K562 (cell line): ENCODE measurements around the gene ADK. TPM values are rescaled to one million over a fixed set of nuclear protein-coding genes. Genes with fewer than 3 reads are reported as not detected.

ENCODE experiments used
- ATAC-seq: fragments of 200-7000 bp; cut with Tn5 transposase; 3 replicates; pipeline ENCODE4 v1.9.1; 2020; ENCODE audit warnings: moderate library complexity
- BruUV-seq: library from RNA; stranded (reverse); fragments of 400-500 nt; replicated peaks from 2 replicates; lab custom pipeline; 2021; lab: Mats Ljungman, UMichigan
- CTCF ChIA-PET: fragments of 300-600 bp; formaldehyde crosslinking; extraction: SDS; loops from one replicate; lab custom pipeline; 2021; ENCODE audit warnings: low intra/inter-chr PET ratio; lab: Yijun Ruan, JAX
- POLR2A ChIA-PET: fragments of 300-600, 350-650 bp; sonication (Branson Sonifier 250); formaldehyde crosslinking; extraction: SDS; loops from one replicate; lab custom pipeline; 2021; ENCODE audit warnings: antibody characterized with exemption, inconsistent platforms; lab: Yijun Ruan, JAX
- DNase-seq, 4 experiments: peaks; one replicate each; pipeline versions ENCODE4 v3.0.0 to v3.0.0-alpha.2; 2011 to 2018; ENCODE audit warnings: low spot score in 3 of 4, mixed read lengths in 3 of 4; ENCODE audit errors: extremely low read depth in 1 of 4
- FAIRE-seq: peaks from 2 replicates; lab custom pipeline; 2011; peaks lifted over from hg19 to GRCh38; lab: Jason Lieb, UNC
- H2AFZ ChIP-seq: 2 replicates; pipeline ENCODE4 v1.6.0; 2011; ENCODE audit warnings: low read depth, low read length, control low read depth, inconsistent platforms
- H3K27ac ChIP-seq: fragments of 200-600 bp; 3 replicates; pipeline ENCODE4 v1.8.0; 2011; ENCODE audit warnings: low read depth, mild to moderate bottlenecking, control low read depth, inconsistent platforms, low read length, moderate library complexity, mixed read lengths; ENCODE audit errors: extremely low read depth
- H3K27me3 ChIP-seq, 2 experiments: fragments of 300-600 bp in 1 of 2; 2 replicates in 1 of 2; 3 replicates in 1 of 2; pipeline versions ENCODE4 v1.6.0 to v1.8.0; 2011; ENCODE audit warnings: inconsistent platforms in 2 of 2, low read length in 2 of 2, mild to moderate bottlenecking in 1 of 2, mixed read lengths in 1 of 2, moderate library complexity in 1 of 2; ENCODE audit not compliant: control insufficient read depth in 2 of 2, insufficient read depth in 2 of 2
- H3K36me3 ChIP-seq: fragments of 300-600 bp; 3 replicates; pipeline ENCODE4 v1.8.0; 2011; ENCODE audit warnings: mild to moderate bottlenecking, low read length, inconsistent platforms; ENCODE audit not compliant: control insufficient read depth, insufficient read depth
- H3K4me1 ChIP-seq, 2 experiments: fragments of 200-600 bp in 1 of 2; replicated peaks in 1 of 2; 2 replicates in 1 of 2; 3 replicates in 1 of 2; pipeline versions ENCODE4 v1.5.1 to v1.8.0; 2011; ENCODE audit warnings: inconsistent platforms in 2 of 2, low read length in 2 of 2, mild to moderate bottlenecking in 1 of 2, mixed read lengths in 1 of 2, moderate library complexity in 1 of 2; ENCODE audit not compliant: control insufficient read depth in 2 of 2, insufficient read depth in 2 of 2
- H3K4me2 ChIP-seq: 2 replicates; pipeline ENCODE4 v1.6.1; 2011; ENCODE audit warnings: low read length, control low read depth, inconsistent platforms, mixed read lengths; ENCODE audit not compliant: insufficient read depth
- H3K4me3 ChIP-seq: fragments of 200-600 bp; sonication (generic), shearing (Covaris generic); 2 replicates; pipeline ENCODE4 v1.5.1; 2016; ENCODE audit warnings: control low read depth, inconsistent platforms
- H3K79me2 ChIP-seq: fragments of 200-600 bp; 3 replicates; pipeline ENCODE4 v1.8.0; 2011; ENCODE audit warnings: low read length, inconsistent platforms; ENCODE audit not compliant: control insufficient read depth, insufficient read depth
- H3K9ac ChIP-seq, 2 experiments: 2 replicates each; pipeline versions ENCODE4 v1.6.0 to v1.6.1; 2011; ENCODE audit warnings: low read depth in 2 of 2, low read length in 2 of 2, control low read depth in 1 of 2, inconsistent platforms in 1 of 2, mild to moderate bottlenecking in 1 of 2, mixed read lengths in 1 of 2; ENCODE audit not compliant: insufficient read depth in 1 of 2
- H3K9me1 ChIP-seq: one replicate; pipeline ENCODE4 v1.6.0; 2011; ENCODE audit warnings: inconsistent platforms, mild to moderate bottlenecking, low read length, moderate library complexity; ENCODE audit not compliant: control insufficient read depth, insufficient read depth
- H3K9me3 ChIP-seq: replicated peaks from 2 replicates; pipeline ENCODE4 v1.5.1; 2011; ENCODE audit warnings: low read depth, low read length, inconsistent platforms; ENCODE audit not compliant: control insufficient read depth, insufficient read depth
- H4K20me1 ChIP-seq: replicated peaks from 2 replicates; pipeline ENCODE4 v1.6.1; 2011; ENCODE audit warnings: low read length, inconsistent platforms, mixed read lengths; ENCODE audit not compliant: control insufficient read depth, insufficient read depth
- ELF1 ChIP-seq: fragments of 200-800 bp; sonication (Bioruptor generic); IDR thresholded peaks from 2 replicates; pipeline ENCODE4 v1.6.1; 2016; ENCODE audit warnings: missing genetic modification characterization, missing compliant biosample characterization
- HSF4 ChIP-seq: fragments of 250-450 bp; sonication (Bioruptor Pico); IDR thresholded peaks from 2 replicates; pipeline ENCODE4 v2.1.2; 2022; ENCODE audit warnings: mild to moderate bottlenecking, moderate library complexity, borderline replicate concordance
- MXD1 ChIP-seq: fragments of 250-450 bp; sonication (Bioruptor Pico); IDR thresholded peaks from 2 replicates; pipeline ENCODE4 v1.8.0; 2021; ENCODE audit warnings: borderline replicate concordance, mild to moderate bottlenecking, moderate library complexity; ENCODE audit not compliant: poor library complexity, severe bottlenecking
- NBN ChIP-seq: fragments of 450-650 bp; IDR thresholded peaks from 2 replicates; pipeline ENCODE4 v1.6.1; 2016; ENCODE audit warnings: low read depth, mild to moderate bottlenecking
- NFXL1 ChIP-seq: fragments of 450-650 bp; formaldehyde crosslinking; IDR thresholded peaks from 2 replicates; pipeline ENCODE4 v1.4.0; 2021; ENCODE audit warnings: mild to moderate bottlenecking
- PHB ChIP-seq: fragments of 250-450 bp; sonication (Bioruptor Pico); IDR thresholded peaks from 2 replicates; pipeline ENCODE4 v1.5.0; 2021
- RCOR1 ChIP-seq, 2 experiments: IDR thresholded peaks; 2 replicates each; pipeline ENCODE4 v1.6.1; 2012; ENCODE audit warnings: low read depth in 2 of 2, low read length in 2 of 2, borderline replicate concordance in 1 of 2, improper control_type of control experiment in 1 of 2
- RERE ChIP-seq: sonication (generic); formaldehyde crosslinking; IDR thresholded peaks from 2 replicates; pipeline ENCODE4 v1.8.0; 2023; ENCODE audit warnings: missing genetic modification reagents, mild to moderate bottlenecking, borderline replicate concordance
- RFX7 ChIP-seq: fragments of 250-450 bp; sonication (Bioruptor Pico); IDR thresholded peaks from 2 replicates; pipeline ENCODE4 v1.5.1; 2021; ENCODE audit warnings: mild to moderate bottlenecking
- SRSF1 ChIP-seq: fragments of 200-400 bp; formaldehyde crosslinking; IDR thresholded peaks from 2 replicates; pipeline ENCODE4 v1.6.1; 2017; ENCODE audit warnings: mild to moderate bottlenecking, low read depth, low read length, moderate library complexity
- YBX1 ChIP-seq: fragments of 450-650 bp; IDR thresholded peaks from 2 replicates; pipeline ENCODE4 v1.7.1; 2016; ENCODE audit warnings: mild to moderate bottlenecking
- ZBTB5 ChIP-seq: fragments of 450-650 bp; IDR thresholded peaks from 2 replicates; pipeline ENCODE4 v1.6.1; 2017; ENCODE audit warnings: antibody characterized with exemption
- ZNF695 ChIP-seq: fragments of 450-650 bp; formaldehyde crosslinking; IDR thresholded peaks from 2 replicates; pipeline ENCODE4 v1.4.0; 2020; ENCODE audit warnings: mild to moderate bottlenecking, moderate library complexity
- WGBS: fragments of 100-300 bp; shearing (Covaris generic); methylation state at CpG from one replicate; pipeline ENCODE4 v1.1.6; 2016; ENCODE audit warnings: low coverage, mixed read lengths; ENCODE audit not compliant: insufficient coverage; ENCODE audit errors: missing lambda C conversion rate; 5-methylcytosine and 5-hydroxymethylcytosine counted together
- in situ Hi-C: fragments of 300-500 bp; cut with MboI; formaldehyde crosslinking; loops from 4 replicates; pipeline ENCODE4 v1.15.0; 2018; ENCODE audit warnings: inconsistent platforms, mixed read lengths
- intact Hi-C: fragments of 100-400 bp; cut with micrococcal nuclease; formaldehyde crosslinking; loops from 2 replicates; pipeline ENCODE4 v1.14.2; 2022
- polyA plus RNA-seq, 8 experiments: library from polyadenylated mRNA; depleted of rRNA in 4 of 8; stranded (reverse) in 5 of 8; unstranded in 3 of 8; fragments of >200 nt; fragmentation: Nextera tagmentation in 2 of 8; fragmentation: Illumina TruSeq in 1 of 8; extraction: Ambion mirVana in 2 of 8; extraction: Trizol in 1 of 8; gene quantifications; 2 replicates each; pipeline versions ENCODE4 v1.2.1 to v1.2.3, GENCODE V29; 2011 to 2014; ENCODE audit warnings: inconsistent platforms in 1 of 8, missing spikeins in 1 of 8
- total RNA-seq, 7 experiments: library from RNA; depleted of rRNA in 6 of 7; stranded (reverse); fragments of >200 nt in 6 of 7; fragmentation: Illumina TruSeq in 2 of 7; extraction: Trizol in 2 of 7; gene quantifications; 2 replicates each; pipeline versions ENCODE4 v1.2.1 to v1.2.3, GENCODE V29; 2011 to 2021; ENCODE audit warnings: low replicate concordance in 1 of 7

ADK gene
- total and polyA plus RNA-seq, 9 of the 15 experiments (the other 6 are each of a cell fraction or from before 2014, with no cell fraction given) = 54.2 to 97.8 (median 73.6) TPM

GRCh38 chr10:74691164-74691563 lies 540.1 kb downstream of the ADK start (continued):
- no peak for TF ChIP-seq ZBTB5
- TF ChIP-seq HSF4 (CRISPR knock-in tag) = no peak

GRCh38 chr10:74704629-74705357 lies 553.8 kb downstream of the ADK start:
- DNase-seq = no peak
- Histone ChIP-seq H3K27ac (no peak overlapping the region), H3K4me2 (no peak overlapping the region), H3K27me3 (no peaks in the 10 kb centered on the region), H2AFZ (no peak overlapping the region), H3K9me1 (no peaks in the 10 kb centered on the region), H4K20me1 (no peaks in the 10 kb centered on the region), H3K9ac (no peak overlapping the region), H3K9me3 (no peaks in the 10 kb centered on the region), H3K4me1 (no peaks in the 10 kb centered on the region), H3K4me3 (no peak overlapping the region), H3K36me3 (peaks cover 8% of the 10 kb centered on the region; the same call in 2 of the 3 replicates), H3K79me2 (no peaks in the 10 kb centered on the region)
- in situ Hi-C loops (loop anchor here (10.0 kb wide), 1 partner anchor 450 kb away; no protein-coding TSS in a partner anchor), intact Hi-C loops (no loop called here)
- no peak for FAIRE-seq
- POLR2A ChIA-PET = no interaction called here
- no TSS peak for BruUV-seq
- CTCF ChIA-PET = no interaction called here
- ATAC-seq = no peak
- WGBS = 81% methylated on average over 3 of the region's 3 CpGs
- TF ChIP-seq RERE (no peak), YBX1 (no peak), MXD1 (no peak), SRSF1 (no peak), ELF1 (no peak), NFXL1 (no peak), NBN (no peak), RFX7 (CRISPR knock-in tag) (no peak), ZNF695 (CRISPR knock-in tag) (no peak), PHB (CRISPR knock-in tag) (no peak), RCOR1 (IDR thresholded peaks at IDR 0.05; ENCODE audit: borderline replicate concordance in 1 of 2, low read depth in 2 of 2, low read length in 2 of 2) (no peak)
